Dermis microvascular lymphatic vessel endothelial cell (primary cell): ENCODE results near the gene PPIL4. TPM values are rescaled to one million over a fixed set of nuclear protein-coding genes. Genes with fewer than 3 reads are reported as not detected.
"Not testable (repeated sequence)": the region's sequence is repeated elsewhere in the genome, so short reads cannot be mapped to it uniquely, and the experiment has no call there.

Experiments used
- DNase-seq, 2 donors: peaks; one replicate each; pipeline versions ENCODE4 v3.0.0 to v3.0.0-alpha.2; 2010; ENCODE audit warnings: low read depth in 2 of 2
- total RNA-seq: library from RNA; depleted of rRNA; stranded (reverse); fragments of >200 nt; gene quantifications from 2 replicates; pipeline ENCODE4 v1.2.1, GENCODE V29; 2014

PPIL4 gene
- total RNA-seq, 1 donor from 2014 or later: 18.9 TPM

DNA sequence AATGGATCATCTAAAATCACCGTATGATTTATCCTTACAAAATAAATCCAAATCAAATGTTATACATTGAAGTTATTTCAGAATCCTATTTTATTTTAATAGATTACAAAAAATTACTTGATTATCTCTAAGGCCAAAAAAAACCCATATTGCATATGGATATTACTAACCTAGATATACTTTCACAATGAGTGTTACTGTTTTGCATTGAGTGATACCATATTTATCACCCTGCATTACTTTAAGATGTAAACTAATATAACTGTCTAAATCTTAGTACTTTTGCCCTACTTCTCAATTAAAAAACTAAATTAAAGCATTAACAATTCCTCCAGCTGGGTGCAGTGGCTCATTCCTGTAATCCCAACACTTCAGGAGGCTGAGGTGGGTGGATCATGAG is 11.1 kb downstream of the PPIL4 start:
- no peak for DNase-seq

DNA sequence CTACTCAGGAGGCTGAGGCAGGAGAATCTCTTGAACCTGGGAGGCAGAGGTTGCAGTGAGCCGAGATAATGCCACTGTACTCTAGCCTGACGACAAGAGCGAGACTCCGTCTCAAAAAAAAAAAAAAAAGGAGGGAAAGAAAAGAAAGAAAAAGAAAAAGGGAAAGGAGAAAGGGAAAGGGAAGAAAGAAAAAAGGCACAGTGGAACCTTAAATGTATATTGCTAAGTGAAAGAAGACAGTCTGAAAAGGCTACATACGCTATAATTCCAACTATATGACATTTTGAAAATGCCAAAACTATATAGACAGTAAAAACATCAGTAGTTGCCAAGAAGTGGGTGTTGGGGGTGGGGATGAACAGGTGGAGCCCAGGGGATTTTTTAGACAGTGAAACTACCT is 16.2 kb downstream of the PPIL4 start:
- no peak for DNase-seq

DNA sequence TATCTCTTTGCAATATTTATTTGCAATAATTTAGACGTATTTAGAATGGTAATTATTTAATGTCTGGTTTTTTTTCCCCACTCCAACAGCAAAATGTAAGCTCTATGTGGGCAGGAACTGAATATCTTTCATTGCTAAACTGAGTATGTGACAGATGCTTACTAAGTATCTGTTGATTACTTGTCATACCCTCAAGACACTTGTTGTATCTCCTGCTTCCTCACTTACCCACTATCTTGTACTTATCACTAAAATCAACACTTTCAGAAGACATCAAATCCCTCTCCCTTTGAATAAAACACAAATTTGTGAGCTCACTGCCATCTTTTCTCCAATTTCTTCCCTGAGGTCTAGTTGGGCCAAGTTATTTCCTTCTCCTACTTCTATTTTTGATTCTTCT is 30.3 kb downstream of the PPIL4 start:
- no peak for DNase-seq

DNA sequence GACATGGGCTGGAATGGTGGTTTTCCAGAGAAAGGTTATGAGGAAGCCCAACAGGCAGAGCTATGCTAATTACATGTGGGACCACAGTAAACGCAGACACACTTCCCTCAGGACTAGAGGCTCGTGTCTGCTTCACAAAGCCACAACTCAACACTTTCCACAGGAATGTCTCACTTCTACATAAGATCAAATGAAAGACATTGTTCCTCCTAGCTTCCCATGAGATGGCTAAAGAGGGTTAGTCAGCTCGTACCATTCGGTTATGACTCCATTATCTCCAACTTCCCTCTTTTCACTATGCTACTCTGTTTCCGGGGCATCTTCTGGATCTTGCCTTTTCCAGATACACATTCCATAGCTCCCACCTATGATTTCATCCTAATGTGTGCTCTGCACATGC is 31.9 kb downstream of the PPIL4 start:
- DNase-seq: no peak

DNA sequence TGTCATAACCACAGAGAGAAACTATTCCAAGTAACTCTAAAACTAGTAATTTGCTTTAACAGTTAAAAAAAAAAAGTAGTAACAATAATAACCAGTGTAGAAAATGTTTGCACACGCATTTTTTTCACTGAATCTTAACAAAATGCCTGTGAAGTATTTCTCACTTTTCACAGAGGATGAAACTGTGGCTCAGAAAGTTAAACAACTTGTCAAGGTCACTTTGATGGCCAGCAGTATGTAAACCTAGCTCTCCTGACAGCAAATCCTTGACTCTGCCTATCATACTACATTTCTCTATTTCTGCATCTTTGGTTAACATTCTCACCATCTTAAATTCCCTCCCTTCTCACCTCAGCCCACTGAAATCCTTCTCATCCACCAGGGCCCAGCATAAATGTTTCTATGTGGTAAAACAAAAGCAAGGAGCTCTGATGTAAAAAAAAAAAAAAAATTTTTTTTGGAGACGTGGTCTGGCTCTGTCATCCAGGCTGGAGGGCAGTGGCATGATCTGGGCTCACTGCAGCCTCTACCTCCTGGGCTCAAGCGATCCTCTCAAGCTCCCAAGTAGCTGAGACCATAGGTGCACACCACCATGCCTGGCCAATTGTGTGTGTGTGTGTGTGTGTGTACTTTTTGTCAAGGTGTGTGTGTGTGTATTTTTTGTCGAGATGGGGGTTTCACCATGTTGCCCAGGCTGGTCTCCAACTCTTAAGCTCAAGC is 34.9 kb downstream of the PPIL4 start:
- DNase-seq: no peak

DNA sequence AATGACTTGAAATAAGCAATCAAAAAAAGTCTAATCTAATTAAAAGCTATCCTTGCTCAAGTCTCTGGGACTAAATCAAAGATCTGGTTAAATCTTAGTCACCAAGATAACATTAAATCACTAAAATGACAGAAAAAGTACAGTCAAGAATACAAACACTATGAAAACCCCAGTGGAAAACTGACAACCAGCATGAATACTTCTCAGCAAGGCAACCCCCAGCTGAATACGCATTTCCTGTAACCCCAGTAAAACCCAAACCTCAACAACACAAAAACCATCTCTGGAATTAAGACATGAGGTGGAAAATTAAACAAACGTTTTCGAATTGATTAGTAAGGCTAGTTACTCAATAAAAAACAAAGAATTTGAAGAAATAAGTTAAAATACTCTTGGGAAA is 37.4 kb downstream of the PPIL4 start:
- DNase-seq: no peak

DNA sequence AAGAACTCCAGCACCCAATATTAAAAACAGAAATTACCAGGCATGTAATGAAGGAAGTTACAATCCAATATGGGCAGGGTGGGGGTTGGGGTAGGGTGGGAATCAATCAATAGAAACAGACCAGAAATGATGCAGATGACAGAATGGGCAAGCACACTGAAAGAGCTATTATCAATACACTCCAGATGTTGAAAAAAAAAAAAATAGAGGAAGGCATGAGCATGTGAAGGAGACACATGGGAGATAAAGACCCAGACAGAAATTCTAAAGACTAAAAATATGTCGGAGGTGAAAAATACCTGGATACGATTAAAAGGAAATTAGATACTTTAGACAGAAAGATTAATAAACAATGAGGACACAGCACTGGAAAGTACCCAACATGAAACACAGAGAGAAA is 42.0 kb downstream of the PPIL4 start:
- no peak for DNase-seq

DNA sequence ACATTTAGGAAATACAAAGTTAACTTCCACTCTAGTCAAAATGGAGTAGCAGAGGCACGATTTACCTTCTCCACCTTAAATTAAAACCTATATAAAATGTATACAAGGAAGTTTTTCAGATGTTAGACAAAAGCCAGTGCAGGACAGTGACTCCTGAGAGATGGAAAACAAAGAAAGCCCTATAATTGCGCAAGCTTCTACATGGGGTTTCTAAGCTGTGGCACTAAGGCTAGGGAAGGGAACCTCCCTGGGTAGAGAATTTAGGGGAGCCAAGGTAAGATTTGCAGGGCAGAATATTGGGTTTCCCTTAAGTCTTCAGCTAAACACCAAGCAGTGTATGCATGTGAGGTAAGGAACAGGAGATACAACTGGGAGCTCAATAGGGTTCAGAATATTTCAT is 42.6 kb downstream of the PPIL4 start:
- no peak for DNase-seq

DNA sequence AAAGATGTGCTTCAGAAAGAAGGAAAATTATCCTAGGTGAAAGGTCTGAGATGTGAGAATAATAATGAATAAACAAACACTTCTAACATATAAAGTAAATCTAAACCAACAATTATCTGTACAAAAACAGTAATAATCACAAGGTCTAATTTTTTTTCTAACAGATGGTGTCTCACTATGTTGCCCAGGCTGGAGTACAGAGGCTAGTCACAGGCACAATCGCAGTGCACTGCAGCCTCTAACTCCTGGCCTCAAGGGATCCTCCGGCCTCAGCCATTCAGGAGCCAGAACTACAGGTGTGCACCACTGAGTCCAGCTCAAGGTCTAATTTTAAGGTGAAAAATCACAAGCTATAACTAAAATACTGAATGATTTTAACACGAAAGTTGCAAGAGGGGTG is 44.1 kb downstream of the PPIL4 start:
- no peak for DNase-seq

DNA sequence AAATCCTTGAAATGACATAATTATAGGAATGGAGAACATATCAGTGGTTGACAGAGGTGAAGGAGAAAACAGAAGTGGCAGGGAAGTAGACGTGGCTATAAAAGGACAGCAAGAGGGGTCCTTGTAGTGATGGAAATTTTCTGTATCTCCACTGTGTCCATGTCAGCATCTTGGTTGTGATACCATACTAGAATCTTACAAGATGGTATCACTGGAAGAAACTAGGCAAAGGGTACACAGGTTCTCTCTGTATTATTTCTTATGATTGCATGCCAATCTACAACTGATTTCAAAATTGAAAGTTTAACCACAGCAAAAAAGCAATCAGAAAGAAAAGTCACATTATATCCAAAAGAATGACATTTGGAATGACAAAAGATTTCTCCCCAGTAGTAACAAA is 44.6 kb downstream of the PPIL4 start:
- DNase-seq: no peak

DNA sequence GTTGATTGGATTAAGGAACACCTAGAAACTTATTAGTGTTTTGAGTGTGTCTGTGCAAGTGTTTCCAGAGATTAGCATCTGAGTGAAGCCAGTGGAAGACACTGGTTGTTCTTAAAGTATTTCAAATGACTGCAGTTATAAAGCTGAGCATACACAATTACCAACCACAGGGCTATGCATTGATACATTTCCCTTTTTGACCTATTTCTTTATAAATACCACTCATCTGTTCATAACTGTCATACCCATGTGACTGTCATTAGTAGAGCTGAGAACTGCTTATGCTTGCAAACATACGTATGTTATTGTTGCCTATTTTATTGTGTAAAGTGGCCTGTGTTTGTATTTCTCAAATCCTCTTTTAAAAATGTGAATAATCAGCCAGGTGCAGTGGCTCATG is 45.7 kb downstream of the PPIL4 start:
- no peak for DNase-seq

DNA sequence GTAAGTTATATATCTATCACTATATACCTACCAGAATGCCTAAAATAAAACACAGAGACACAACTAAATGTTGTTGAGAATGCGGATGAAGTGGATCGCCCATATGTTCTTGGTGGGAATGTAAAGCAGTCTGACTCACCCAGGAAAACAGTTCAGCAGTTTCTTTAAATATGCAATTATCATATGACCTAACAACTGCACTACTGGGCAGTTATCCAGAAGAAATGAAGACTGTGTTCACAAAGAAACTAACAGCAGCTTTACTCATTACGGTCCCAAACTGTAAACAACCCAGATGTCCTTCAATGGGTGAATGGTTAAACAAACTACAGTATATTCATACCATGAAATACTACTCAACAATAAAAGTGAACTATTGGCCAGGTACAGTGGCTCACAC is 46.8 kb downstream of the PPIL4 start:
- DNase-seq: peak in 1 of 2 donors; percentile 55

DNA sequence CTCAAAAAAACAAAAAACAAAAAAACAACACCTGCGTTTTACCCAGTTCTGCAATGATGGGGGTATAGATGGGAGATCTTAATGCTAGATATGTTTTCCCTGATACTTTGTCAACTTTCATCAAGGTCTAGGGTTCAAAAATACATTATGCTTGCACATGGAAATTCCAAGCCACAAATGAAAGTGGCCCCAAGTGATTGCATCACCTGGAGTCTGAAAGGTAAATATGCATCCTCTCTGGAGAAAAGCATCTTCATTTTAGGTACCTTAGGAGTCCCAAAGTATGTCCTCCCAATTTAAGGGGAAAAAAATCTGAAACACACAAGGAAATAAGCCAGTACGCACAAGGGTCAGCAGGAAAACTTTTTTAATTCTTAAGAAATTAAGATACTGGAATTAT is 48.5 kb downstream of the PPIL4 start:
- no peak for DNase-seq

DNA sequence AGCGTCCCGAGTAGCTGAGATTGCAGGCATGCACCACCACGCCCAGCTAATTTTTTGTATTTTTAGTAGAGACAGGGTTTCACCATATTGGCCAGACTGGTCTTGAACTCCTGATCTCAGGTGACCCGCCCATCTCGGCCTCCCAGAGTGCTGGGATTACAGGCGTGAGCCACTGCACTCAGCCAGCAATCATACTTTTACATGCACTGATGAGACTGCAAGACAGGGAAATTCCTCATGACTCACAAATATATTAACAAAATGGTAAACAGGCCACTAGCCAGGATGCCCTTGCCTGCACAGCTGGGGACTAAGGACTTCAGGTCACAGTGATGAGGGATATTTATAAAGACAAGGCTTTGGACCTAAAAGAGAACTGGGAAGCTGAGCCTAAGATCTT is 49.2 kb downstream of the PPIL4 start:
- DNase-seq: peak in 1 of 2 donors; percentile 30

DNA sequence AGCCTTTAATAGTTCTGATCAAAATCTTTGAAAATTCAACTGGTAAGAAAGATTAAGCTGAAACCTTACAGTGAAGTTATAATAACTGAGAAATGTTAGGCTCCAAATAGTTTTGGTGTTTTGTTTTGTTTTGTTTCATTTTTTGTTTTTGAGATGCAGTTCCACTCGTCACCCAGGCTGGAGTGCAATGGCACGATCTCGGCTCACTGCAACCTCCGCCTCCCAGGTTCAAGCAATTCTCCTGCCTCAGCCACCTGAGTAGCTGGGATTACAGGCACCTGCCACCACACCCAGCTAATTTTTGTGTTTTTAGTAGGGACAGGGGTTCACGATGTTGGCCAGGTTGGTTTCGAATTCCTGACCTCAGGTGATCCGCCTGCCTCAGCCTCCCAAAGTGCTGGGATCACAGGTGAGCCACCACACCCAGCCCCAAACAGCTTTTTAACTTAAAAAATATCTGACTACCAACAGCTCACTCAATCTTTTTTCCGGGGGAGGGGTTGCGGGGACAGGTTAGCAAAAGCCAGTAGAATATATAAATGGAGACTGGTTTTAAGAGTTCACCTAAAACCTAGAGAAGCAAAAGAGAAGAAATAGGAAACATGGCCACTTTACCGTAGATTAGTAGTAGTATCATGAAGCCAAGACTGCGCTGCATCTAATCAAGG is 50.4 kb downstream of the PPIL4 start:
- DNase-seq: not testable (repeated sequence)

DNA sequence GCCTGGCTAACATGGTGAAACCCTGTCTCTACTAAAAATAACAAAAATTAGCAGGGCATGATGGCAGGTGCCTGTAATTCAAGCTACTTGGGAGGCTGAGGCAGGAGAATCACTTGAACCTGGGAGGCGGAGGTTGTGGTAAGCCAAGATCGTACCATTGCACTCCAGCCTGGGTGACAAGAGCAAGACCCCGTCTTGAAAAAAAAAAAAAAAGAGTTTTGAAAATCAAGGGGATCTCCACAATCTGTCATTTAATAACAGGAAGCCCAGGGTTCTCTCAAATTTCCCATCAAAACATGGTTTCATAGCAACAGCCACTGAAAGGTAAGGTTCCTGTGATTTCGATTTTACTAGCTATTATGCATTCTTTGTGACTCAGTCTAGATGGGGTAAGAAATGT is 51.0 kb downstream of the PPIL4 start:
- not testable (repeated sequence) for DNase-seq

DNA sequence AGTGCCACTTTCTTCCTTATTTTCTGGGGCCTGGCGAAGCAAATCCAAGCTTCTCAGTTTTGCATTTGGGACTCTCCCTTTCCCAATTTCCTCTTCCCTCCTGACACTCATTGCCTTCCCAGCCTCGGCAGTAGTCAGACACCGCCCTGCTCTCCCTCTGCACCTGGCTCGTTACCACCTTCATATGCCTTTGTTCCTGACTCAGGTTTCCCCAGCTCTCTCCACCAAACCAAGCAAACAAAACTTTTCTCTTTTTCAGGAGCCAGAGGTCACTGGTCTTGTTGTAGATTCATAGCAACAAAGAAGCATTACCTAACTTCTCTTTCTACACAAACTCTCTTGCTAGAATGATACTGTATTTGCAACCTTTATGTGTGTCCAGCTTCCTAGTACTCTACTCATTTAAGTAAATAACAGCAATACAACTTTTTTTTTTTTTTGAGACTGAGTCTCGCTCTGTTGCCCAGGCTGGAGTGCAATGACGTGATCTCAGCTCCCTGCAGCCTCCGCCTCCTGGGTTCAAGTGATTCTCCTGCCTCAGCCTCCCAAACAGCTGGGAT is 52.0 kb downstream of the PPIL4 start:
- no peak for DNase-seq

DNA sequence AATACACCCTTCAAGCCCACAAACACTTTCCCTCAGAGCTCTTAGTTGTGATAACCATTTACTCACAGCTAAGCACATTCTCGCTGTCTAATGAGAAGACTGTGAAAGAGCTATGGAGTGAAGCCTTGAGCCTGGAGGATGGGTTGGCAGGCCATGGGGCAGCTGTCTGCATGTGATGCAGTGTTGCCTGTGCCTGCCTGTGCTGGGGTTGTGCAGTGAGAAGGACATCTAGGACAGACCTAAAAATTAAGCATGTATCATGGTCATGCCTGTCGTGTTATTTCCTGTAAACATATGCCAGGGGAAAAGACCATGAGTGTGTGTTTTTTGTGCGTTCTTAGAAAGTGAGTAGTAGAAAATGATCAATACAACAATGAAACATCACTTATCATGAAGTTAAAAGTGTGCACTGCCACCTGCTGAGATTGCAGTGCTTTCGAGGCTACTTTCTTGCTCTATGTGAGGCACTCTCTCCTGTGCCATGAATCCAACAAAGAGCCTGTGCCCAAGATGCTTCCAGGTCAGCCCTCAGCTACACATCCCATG is 53.0 kb downstream of the PPIL4 start:
- no peak for DNase-seq

DNA sequence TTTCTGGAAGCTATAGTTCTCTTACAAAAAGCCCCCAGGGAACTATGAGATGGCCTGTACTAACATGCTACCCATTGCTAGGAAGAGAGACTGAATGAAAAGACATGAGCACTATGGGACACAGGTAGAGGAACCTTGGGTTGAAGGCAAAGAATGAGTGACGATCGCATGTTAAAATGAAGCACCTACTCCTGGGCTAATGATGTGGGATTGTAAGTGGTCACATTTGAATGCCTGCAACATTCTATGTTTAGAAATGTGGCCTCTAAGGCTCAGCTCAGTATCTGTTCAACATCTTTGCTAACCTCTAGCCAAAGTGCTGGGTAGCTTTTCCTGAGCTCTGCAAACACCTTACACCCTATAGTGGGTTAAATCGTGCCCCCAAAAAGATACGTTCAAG is 55.9 kb downstream of the PPIL4 start:
- no peak for DNase-seq

DNA sequence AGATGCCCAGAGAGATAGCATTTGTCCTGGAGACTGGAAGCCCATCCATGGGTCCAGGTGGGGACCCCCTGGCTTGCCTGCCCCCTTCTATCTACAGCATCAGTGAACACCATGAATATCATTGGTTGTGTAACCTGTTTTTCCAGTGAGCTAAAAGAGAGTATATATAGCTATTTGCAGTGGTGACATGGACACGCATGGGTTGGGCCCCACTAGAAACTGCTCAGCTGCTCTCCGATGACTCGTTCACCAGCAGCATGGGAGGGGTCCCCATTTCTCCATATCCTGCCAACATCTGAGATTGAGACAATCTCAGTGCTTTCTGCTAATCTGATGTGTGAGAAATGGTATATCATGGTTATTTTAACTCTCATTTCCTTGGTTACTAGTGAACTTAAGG is 57.0 kb downstream of the PPIL4 start:
- DNase-seq: no peak

DNA sequence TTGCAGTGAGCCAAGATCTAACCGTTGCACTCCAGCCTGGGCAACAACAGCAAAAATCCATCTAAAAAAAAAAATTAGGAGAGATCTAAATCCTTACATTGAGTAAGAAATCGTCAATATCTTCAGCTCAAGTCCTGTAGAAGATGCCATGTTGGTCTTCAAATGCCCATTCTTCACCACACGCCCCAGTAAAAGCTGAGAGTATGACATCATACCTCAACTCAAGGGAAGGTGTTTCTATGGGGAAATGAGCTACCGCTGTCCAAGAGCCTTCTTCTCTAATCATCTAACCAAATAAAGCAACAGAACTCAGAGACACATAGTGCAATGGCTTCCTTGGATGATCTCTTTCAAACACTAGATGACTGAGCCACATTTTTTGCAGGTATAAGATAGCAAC is 58.5 kb downstream of the PPIL4 start:
- no peak for DNase-seq

DNA sequence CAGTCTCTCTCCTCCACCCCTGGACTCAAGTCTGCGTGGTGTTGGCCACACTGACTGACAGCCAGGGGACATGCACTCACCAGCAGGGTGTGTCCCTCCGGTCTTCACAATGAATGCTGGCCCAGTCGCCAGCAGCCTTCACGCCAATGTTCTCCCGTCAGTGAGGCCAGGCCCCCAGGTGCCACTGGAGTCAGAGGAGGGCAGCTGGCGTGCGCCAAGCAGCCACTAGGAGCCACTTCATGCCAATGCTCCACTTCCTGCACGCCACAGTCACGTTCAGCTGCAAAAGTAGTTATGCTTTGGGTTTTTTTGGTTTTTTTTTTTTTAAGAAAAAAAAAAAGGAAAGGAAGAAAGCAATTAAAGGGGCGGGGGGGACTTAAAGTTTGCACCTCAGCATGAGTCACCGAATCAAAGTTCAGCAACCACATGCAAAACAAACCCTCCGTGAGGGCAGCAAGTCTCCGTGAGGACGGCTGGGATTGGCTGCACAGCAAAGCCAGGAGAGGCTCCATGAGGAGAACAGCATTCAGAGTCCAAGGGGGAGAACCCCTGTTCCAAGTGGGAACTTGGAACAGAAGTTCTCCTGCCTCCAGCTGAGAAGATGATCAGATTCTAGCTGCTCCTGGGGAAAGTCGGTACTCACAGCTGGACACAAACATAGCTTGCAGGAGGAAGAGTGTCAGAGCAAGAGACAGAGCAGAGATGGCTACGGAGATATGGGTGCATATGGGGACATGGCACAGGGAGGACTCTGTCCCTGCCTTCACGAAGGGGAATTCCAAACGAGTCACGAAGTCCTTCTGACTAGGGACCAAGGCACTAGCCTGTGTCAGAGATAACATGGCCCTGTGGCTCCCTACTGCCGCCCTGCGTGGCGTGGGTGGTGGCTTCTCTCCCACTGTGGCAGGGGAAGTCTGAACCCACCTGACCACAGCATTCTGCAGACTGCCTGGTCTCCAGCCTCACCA is 60.8 kb downstream of the PPIL4 start, which contains the start of gene ZC3H12D:
TSS of gene ZC3H12D (minus strand) at position 282 of the 968 bp plus-strand sequence. CDS start 10,471 bp downstream, outside the sequence.
- DNase-seq: peak in 1 of 2 donors; percentile 19
